Measurements from ENCODE around the gene MPV17L2. TPM values are rescaled to one million over a fixed set of nuclear protein-coding genes. Genes with fewer than 3 reads are reported as not detected.

The MPV17L2 gene
- total and polyA plus RNA-seq, 12 donors: 10.3 to 47.4 (median 24.2) TPM

- WGBS, 4 donors: 44 to 55% (median 51%) methylated on average over 5 to 6 of the region's 6 CpGs
- Histone ChIP-seq H3K4me1 (replicated peaks in 1 of 2) (peaks cover 7 to 18% of the 10 kb centered on the region in 2 donors), H3K27me3 (peaks cover 23% of the 10 kb centered on the region), H3K4me3 (no peak overlapping the region), H3K27ac (no peak overlapping the region), H3K9me3 (replicated peaks in 1 of 3) (no peaks in the 10 kb centered on the region), H3K36me3 (replicated peaks in 1 of 2) (no peaks in the 10 kb centered on the region)
- intact Hi-C loops (cut with DNase I): no loop called here
- no peak for TF ChIP-seq CTCF (IDR thresholded peaks at IDR 0.05)
- TF ChIP-seq POLR2A (IDR thresholded peaks at IDR 0.05): no peak
- DNase-seq: no peak
Observed at GRCh38 chr19:18227781-18228271, 34.8 kb downstream of the MPV17L2 start.

GRCh38 chr19:18229474-18229873 lies 36.5 kb downstream of the MPV17L2 start:
- Histone ChIP-seq H3K4me1 (replicated peaks in 1 of 2) (peaks cover 7 to 13% of the 10 kb centered on the region in 2 donors), H3K27ac (no peak overlapping the region), H3K9me3 (replicated peaks in 1 of 3) (no peaks in the 10 kb centered on the region), H3K36me3 (replicated peaks in 1 of 2) (no peaks in the 10 kb centered on the region), H3K4me3 (no peak overlapping the region), H3K27me3 (peaks cover 30% of the 10 kb centered on the region)
- TF ChIP-seq CTCF (IDR thresholded peaks at IDR 0.05) (peak; percentile 11 to 47 (median 32)), POLR2A (IDR thresholded peaks at IDR 0.05) (no peak)
- no peak for DNase-seq
- 64 to 70% (median 67%) methylated on average over 5 of the region's 5 CpGs for WGBS, 4 donors
- intact Hi-C loops (cut with DNase I): no loop called here

GRCh38 chr19:18229915-18230314 lies 36.9 kb downstream of the MPV17L2 start:
- no peaks in the 10 kb centered on the region for H3K36me3 ChIP-seq (replicated peaks in 1 of 2)
- H3K27ac ChIP-seq: no peak overlapping the region
- DNase-seq: no peak
- WGBS, 4 donors: 65 to 80% (median 72%) methylated on average over 2 to 4 of the region's 4 CpGs
- H3K4me1 ChIP-seq (replicated peaks in 1 of 2): peaks cover 4 to 9% of the 10 kb centered on the region in 2 donors
- no peak for TF ChIP-seq POLR2A (IDR thresholded peaks at IDR 0.05)
- no peak for TF ChIP-seq CTCF (IDR thresholded peaks at IDR 0.05)
- no peaks in the 10 kb centered on the region for H3K9me3 ChIP-seq (replicated peaks in 1 of 3)
- H3K4me3 ChIP-seq: no peak overlapping the region
- intact Hi-C loops (cut with DNase I): no loop called here
- peaks cover 33% of the 10 kb centered on the region for H3K27me3 ChIP-seq

GRCh38 chr19:18230941-18231734 lies 38.1 kb downstream of the MPV17L2 start:
- peaks cover 22% of the 10 kb centered on the region for H3K27me3 ChIP-seq
- H3K9me3 ChIP-seq (replicated peaks in 1 of 3): no peaks in the 10 kb centered on the region
- H3K4me3 ChIP-seq: no peak overlapping the region
- intact Hi-C loops (cut with DNase I): no loop called here
- 33 to 44% (median 39%) methylated on average over 8 to 18 of the region's 18 CpGs for WGBS, 4 donors
- no peak overlapping the region for H3K27ac ChIP-seq
- no peak for DNase-seq
- TF ChIP-seq POLR2A (IDR thresholded peaks at IDR 0.05) (no peak), CTCF (IDR thresholded peaks at IDR 0.05) (no peak)
- no peaks in the 10 kb centered on the region for H3K36me3 ChIP-seq (replicated peaks in 1 of 2)
- peaks cover 0 to 3% of the 10 kb centered on the region in 2 donors for H3K4me1 ChIP-seq (replicated peaks in 1 of 2)

Data from adrenal gland (tissue), 12 donors.